ENCODE measurements around the gene CFAP46.
"Not testable (repeated sequence)": the region's sequence is repeated elsewhere in the genome, so short reads cannot be mapped to it uniquely, and the experiment has no call there.

CFAP46 gene

DNA sequence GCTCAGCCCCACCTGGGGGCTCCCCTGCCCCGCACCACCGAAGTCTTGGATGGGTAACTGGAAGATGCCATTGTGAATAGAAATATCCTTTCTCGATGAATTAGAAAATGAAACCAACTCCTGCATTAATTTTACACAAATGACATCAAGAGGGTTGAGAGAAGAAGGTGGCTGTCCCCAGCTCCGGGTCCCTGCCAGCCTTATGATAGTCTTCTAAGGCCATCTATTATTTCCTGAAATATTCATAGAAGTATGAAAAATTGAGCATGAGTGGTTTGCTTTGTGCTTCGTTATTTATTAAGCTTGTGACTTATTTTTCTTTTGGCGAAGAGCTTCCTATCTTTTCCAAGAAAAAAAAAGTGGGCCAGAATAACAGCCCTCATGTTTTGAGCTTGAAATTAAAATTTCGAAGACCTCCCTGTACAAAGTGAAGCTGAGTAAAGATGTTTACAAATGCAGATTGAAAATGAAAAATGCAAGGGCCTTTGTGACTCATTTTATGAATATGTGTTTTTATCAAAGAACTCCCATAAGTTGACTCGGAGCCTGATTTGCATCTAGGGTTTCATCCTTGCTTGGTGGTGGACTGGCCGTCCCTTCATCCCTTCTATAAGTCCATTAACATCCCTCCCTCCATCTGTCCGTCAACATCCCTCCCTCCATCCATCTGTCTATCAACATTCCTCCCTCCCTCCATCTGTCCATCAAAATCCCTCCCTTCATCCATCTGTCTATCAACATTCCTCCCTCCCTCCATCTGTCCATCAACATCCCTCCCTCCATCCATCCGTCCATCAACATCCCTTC, 20.5 kb upstream of the CFAP46 start:
- no peak for DNase-seq

DNA sequence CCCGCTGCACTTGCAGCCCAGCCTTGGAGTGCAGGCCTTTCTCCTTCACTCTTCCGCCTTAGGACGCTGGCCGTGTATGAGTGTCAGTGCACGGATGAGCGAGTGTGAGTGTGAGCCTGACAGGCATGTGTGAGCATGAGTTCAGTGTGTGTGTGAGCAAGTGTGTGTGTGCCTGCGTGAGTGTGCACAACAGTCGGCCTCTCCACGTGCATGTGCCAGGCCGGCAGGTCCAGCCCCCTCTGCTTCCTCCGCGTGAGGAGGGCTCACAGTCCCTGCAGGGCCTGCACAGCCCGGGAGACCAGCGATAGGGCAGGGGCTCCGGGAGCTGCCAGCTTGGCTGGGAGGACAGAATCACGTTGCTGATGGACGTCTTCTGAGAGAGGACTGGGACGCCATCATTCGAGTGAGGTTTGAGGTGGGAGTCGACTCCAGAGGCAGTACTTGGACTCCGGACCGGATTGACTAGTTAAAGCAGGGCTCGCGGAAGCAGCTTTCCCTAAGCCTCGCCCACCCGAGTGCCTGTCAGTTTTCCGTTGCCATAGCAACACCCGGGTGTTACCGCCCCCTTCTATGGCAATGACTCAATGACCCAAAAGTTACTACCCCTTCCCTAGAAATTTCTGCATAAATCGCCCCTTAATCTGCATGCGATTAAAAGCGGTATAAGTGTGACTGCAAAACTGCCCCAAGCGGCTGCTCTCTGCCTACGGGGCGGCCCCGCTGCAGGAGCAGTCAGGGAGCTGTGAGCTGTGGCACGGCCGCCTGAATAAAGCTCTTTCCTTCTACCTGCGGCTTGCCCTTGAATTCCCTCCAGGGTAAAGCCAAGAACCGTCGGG, 19.6 kb upstream of the CFAP46 start:
- DNase-seq: no peak

DNA sequence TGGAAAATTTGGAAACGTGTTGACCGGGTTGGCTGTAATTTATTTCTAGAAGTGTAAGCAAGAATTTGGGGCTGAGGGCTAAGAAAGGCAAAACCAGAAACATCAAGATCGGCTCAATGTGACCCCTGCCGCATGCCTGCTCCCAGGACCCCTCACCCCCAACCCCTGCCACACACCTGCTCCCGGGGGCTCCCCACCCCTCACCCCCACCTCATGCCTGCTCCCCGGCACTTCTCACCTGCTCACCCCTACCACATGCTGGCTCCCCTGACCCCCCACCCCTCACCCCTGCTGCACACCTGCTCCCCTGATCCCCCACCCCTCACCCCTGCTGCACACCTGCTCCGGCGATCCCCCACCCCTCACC, 19.0 kb upstream of the CFAP46 start:
- DNase-seq: no peak

DNA sequence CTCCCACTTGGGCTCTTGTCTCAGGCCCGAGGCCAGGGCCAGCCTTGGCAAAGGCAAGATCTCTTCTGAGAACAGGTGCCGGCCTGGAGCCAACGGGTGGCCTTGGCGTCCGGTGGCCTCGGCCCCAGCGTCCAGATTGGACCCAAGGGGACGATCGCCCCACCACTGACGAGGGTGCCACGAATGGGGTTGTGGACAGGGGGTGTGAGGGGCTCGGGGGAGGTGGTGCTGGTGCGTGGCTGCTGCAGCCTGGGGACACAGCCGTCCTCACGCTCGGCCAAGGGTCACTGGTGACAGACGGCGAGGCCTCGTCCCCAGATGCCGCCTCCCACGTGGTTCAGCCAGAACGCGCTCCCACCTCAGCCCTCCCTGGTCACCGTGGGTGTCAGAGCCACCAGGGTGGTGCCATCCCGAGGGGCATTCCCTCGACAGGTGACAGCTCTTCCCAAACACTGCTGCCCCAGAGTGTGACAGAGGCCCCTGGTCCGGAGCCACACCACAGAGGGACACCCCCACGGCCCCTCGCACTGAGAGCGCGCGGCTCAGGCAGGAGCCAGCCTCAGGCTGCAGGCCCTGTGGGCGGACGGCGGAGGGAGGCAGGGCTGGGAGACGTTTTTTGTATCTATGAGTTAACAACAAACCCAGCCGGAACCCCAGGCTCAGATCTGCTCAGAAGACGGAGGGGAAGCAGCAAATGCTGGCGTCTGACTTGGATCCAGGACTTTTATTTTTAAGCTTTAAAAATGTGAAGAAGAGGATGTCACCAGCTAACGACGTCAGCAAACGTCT, 18.5 kb upstream of the CFAP46 start:
- no peak for DNase-seq

DNA sequence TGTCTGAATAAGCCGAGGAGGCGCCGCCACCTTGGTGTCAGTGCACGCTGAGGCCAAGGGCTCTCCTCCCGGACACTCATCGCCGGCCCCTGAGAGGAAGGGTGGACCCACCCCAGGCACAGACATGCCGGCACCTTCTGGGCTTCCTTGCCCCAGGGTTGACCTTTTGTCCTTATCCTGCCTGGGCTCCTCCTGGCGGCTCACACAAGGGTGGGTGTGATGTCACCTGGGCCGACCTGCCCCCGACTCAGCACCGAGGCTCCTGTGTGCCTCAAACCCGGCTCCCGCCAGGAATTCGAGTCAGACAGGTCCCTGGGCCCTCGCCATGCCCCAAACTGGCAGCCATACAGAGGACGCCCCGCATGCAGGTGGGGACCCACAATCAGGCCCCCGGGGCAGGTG, 17.7 kb upstream of the CFAP46 start:
- DNase-seq: no peak

DNA sequence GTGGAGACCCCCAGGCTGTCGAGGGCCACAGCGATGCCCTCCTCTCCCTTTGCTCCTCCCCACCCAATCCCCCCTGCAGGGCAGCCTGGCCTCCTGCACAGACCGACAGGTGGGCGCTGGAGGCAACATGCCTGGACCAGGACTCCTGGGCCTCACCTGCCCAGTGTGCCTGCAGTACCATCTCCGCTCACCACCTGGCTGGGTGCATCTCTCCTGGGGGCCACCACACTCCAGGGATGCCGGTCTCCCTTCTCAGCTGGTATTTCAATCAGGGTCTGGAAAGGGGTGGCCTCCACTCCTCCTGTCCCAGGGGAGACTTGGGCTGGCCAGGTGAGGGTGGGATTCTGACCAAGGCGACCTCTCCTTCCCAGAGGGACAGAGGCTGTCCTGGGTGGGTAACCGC, 17.2 kb upstream of the CFAP46 start:
- DNase-seq: no peak

DNA sequence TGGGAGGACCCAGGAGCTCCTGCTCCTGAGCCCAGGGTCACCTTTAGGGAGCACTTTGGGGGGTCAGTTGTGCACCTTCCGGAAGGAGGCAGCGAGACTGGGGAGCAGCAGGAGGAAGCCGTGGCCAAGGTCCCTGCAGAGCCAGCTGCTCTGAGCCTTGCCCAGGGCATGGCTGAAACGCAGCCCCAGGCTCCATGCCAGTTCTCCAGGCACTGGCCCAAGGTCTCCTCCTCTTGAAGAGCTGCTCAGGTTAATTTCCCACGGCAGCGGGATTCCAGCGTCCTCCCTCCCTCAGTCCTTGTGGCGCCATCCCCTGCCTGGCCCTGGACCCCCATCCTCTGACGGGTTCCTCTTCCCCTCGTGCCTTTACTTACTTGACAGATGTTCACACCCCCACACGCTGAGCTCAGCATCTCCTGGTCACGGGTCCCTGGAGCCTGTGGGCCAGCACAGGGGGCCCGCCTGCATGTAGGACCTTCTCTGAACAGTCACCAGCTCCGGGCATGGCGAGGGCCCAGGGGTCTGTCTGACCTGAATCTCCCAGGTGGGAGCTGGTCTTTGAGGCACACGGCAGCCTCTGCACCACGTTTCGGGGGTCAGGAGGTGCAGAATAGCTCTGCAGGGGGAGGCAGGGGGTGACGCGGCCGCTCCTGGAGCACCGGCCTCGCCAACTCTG, 16.7 kb upstream of the CFAP46 start:
- DNase-seq: no peak

DNA sequence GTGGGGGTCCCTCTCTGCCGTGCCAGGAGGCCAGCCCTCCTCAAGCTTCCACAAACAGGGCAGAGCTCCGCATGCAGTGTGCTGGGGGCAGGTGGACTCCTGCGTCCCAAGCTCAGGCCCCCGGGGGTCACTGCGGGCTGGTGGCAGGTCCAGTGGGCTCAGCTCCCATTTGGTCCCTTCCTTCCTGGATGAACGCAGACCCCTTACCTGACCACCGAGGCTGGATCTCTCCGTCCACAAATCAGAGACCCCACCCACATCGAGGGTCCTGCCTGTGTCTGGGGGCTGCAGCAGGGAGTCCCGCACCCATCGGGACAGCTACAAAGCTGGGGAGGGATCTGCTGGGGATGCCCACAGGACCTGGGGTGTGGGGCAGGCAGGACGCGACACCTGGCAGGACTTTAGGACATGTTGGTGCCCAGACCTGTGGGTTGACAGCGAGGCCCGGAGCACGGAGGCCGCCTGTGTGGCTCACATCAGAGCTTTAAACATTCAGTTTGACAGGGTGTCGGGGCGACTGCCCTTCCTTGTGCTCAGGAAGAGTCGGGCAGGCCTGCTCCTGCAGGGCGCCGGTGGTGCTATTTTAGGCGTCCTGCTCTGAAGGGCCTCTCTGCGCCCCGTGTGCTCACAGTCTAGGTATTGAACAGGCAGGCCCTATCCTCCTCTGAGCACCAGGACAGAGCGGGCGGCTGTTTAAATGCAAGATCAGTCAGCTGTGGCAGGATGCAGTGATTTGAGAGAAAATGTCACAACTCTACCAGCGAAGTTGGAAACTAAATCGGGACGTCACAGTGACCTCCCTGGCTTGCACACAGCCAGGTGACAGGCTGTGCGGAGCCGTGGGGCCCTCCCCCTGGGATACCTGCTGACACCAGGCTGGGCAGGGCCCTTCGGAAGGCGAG, 15.9 kb upstream of the CFAP46 start:
- no peak for DNase-seq

DNA sequence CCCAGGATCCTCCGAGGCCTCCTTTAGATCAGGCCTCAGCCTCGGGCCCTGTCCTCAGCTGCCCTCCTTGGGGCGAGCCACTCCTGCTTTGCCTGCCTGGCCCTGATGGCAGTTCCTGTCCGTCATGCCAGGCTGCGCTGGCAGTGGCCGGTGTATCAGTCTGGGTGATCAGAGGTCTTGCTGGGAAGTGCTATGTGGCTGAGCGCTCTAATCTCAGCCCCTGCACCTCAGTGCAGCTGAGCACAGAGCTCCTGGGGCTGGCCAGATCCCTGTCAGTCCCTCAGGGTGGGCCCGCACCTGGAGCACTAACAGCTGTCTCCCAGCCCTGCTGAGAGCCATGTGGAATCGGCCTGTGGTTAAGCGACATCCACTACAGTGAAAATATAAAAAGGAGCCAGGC, 14.8 kb upstream of the CFAP46 start:
- no peak for DNase-seq

DNA sequence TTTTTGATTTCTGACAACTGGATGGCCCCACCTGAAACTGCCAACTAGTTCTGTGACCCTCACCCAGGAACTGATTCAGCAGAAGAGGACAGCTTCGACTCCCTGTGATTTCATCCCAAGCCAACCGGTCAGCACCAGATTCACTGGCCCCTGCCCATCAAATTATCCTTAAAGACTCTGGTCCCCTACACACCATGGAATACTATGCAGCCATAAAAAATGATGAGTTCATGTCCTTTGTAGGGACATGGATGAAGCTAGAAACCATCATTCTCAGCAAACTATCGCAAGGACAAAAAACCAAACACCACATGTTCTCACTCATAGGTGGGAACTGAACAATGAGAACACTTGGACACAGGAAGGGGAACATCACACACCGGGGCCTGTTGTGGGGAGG, 13.9 kb upstream of the CFAP46 start:
- not testable (repeated sequence) for DNase-seq

DNA sequence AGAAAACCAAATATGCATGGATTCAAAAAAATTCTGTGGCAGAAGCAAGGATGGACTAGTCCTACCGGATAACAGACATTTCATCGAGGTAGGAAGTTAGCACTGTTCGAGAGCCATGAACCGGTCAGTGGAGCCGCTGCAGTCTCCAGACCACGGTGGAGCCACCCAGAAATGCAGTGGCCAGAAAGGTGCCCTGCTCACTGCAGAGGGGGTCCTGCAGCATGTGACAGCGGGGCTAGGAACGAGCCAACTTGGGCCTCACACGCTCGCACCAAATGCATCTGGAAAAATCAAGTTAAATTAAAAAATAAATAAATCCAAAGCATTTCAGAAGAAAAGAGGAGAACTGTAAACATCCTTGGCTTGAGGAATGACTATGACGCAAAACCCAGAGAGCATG, 13.1 kb upstream of the CFAP46 start:
- DNase-seq: no peak

DNA sequence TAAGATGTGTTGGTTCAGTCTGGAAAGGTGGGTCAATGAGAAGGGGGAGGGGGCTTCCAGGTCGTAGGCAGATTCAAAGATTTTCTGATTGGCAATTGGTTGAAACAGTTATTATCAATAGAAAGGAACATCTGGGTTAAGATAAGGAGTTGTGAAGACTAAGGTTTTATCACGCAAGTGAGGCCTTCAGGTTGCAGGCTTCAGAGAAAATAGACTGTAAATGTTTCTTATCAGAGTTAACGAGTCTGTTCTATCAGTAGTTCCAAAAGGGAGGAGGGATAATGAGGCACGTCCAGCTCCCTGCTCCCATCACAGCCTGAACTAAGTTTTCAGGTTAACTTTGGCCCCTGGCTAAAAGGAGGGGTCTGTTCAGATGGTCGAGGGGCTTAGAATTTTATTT, 11.1 kb upstream of the CFAP46 start:
- DNase-seq: no peak

DNA sequence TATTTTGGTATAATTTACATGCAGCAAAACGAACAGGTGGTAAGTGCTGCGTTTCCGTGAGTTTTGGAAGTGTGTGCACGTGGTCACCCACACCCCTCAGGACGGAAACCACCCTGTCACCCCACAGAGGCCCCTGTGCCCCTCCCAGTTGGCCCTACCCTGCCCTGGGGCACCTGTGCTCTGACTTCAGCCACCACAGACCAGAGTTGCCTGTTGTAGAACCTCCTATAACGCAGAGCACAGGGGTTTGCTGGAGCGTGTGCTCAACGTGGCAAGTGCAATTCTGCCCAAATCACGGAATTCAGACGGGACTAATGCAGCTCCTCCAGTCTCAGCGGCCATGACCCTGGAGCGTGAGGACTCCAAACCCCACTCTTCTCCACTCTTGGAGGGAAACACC, 9.6 kb upstream of the CFAP46 start:
- DNase-seq: no peak

DNA sequence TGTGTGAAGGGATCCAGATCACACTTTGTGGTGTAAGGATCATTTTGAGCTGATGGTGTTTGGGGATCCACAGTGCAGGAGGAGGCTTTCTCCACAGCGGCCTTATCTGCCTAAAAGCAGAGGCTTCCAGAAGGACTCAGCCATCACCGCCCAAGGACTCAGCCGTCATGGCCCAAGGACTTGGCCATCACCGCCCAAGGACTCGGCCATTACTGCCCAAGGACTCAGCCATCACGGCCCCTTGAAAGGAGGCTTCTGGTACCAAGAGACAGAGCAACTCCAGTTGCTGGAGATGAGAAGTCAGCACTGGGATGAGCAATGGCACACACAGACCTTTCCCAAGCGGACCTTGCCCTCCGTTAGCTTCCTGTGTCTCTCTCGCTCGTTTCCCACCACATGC, 6.0 kb upstream of the CFAP46 start:
- DNase-seq: no peak

DNA sequence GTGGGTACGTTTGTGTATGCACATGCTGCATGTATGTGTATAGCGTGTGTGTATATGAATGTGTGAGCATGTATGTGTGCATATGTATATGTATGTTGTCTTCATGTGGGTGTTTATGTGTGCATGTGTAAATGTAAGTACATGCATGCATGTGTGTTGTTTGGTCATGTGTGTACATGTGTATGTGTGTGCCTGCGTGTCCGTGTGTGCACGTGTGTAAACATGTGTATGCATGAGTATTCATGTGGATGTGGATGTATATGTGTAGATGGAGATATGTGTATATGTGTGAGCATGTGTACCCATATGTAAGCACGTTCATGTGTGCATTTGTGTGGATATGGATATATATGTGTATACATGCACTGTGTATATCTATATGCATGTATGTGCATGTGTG, 5.5 kb upstream of the CFAP46 start:
- no peak for DNase-seq

DNA sequence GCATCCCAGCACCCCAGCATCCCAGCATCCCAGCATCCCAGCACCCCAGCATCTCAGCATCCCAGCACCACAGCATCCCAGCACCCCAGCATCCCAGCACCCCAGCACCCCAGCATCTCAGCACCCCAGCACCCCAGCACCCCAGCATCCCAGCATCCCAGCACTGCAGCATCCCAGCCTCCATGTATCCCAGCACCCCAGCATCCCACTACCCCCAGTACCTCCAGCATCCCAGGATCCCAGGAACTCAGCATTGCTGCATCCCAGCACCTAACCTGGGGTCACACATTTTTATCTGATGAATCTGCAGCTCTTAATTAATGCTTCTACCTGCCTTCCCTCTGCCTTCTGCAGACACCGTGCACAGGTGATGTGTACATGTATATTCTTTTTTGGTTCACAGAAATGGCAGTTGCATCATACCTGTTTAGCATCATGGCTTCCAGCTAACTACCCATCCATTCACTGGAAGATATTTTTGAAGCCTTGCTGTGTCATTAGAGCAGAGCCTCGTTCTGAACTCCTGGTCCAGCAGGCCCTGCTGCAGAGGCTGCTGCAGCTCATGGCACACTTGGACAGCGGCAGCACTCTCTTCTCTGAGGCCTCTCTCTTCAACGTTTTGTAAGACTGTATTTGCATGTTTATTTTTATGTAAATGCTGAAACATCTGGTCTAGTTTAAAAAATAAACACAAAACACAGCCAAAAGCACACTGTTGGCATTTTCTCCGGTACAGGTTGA, 4.6 kb upstream of the CFAP46 start:
- DNase-seq: no peak

DNA sequence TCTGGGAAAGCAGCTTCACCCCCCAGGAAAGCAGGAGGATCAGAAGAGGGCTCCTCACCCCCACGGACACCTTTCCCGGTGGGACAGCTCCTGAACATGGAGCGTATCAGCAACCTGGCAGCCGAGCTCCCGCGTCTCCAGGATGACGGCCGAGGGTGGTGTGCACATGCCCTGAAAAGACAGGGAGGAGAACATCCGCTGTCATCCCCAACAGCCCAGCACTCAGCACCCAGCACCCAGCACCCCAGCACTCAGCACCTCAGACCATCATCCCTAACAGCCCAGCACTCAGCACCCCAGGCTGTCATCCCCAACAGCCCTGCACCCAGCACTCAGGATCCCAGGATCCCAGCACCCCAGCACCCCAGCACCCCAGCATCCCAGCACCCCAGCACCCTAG, 3.9 kb upstream of the CFAP46 start:
- DNase-seq: no peak

DNA sequence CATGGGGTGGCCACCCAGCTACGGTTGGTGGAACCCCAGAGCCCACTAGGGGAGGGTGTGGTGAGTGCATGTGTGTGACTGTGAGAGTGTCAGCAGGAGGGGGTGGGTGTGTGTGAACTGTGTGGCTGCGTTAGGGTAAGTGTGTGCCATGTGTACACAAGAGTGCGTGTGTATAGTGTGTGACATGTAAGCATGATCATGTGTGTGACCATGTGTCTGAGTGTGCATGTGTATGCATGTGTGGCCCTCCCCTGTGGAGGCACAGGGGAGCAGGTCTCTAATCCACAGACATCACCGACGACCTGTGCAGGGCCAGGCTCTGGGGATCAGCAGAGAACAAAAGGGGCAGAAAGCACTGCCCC, 3.5 kb upstream of the CFAP46 start:
- DNase-seq: no peak

DNA sequence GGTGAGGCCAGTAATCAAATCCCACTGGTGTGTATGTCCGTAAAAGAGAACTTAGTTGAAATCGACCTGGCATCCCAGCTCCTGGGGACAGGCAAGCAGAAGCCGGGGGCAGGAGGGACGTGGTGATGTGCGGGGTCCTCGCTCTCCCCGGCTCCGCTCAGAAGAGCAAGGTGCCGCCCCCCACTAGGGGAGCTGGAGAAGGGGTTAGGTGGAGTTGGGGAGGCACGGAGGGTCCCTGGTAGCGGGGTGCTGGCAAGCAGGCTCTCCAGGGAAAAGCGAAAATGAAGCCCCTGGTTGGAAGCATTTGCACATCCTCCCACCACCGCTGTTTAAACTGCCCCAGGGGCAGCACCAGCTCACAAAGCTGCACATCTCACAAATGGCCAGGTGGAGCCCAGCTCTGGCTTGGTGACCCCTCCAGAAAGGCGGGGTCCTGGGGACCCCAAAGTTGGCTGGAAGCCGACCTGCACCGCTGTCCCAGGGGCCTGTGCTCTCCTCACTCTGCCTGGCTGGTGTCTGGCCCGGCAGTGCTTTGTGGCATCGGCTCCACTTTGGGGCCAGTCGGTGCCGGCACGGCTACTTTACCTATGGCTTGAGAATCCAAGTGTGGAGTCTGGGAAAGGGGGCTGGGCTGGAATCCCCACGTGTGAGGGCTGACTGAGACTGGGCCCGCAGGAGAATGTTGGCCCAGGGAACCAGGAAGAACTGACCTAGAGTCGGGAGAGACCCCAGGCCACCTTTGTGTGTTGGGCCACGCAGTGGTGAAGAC, 2.9 kb upstream of the CFAP46 start:
- DNase-seq: no peak

DNA sequence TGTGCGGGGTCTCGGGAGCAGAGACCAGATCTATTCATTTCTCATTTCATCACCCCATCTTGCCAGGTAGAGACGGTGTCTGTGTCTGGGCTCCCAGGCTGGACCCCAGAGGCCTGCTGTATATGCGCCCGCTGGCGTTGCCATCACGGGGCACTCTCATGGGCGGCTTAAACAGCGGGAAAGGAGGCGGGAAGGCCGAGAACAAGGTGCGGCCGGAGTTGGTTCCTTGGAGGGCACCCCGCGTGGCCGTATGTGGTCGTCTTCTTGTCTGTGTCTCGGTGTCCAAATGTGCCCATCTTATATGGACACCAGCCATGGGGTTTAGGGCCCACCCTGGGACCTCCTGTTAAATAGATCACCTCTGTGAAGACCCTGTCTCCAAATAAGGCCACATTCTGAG, 2.1 kb upstream of the CFAP46 start:
- no peak for DNase-seq

All from NCI-H2107 (cell line).